NCI-H128 (cell line): ENCODE results near the gene TRAK1.
"Not testable (repeated sequence)": the region's sequence is repeated elsewhere in the genome, so short reads cannot be mapped to it uniquely, and the experiment has no call there.

ENCODE experiments used
- DNase-seq: peaks from one replicate; lab custom pipeline; 2025; ENCODE audit not compliant: unreplicated experiment; lab: John Stamatoyannopoulos, UW

TRAK1 gene

GRCh38 chr3:42097566-42097946, 6.4 kb downstream of the TRAK1 start:
- DNase-seq, result no peak

DNA sequence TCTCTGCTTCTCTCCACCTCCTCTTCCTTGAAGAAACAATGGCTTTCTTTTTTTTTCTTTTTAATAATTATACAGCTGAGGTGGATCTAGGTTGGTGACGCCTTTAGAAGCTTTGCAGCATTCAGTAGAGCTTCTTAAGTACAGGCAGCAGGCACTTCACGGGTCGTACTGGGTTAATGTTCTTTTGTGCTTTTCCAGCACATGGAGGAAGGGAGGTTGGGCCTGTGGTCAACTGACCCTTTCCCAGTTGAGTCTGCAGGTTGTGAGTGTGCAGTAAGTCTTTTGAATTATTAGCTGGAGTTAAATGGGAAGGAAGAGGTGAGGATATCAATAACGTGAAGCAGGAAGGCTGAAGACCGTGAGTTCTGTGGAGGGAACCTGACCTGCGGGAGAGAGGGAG, 7.0 kb downstream of the TRAK1 start:
- DNase-seq, result no peak

DNA sequence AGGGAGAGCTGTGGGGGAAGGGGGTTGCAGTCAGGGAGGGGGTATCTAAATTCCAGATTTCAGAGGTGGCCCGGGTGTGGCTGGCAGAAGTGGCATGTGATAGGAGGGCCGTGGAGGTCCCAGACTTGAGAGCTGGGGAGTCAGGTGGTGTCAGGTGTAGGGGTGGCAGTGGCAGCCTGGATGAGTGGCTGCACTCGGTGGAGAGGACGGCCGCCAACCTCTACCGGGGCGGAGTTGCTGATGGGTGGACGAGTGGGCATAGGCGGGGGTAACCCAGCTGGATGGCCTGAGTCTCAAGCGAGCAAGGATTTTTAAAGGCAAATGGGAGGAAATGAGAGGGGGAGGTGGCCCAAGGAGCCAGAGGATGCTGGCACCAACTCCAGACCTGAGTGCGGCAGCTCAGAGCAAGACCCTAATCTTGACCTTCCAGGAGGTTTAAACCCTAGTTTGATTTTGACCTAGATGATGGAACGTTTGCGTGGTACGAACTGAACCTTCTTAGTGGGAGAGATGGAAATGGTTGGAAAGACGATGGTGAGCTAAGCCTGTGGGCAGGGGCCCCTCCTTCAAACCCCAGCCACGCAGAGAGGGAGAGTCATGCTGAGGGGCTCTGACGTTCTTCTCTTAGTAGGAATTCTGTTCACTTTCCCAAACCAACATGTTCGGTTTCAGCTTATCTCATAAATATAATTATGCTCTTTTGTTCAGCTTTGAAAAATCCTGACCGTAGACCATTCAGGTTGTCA, 8.0 kb downstream of the TRAK1 start:
- no peak for DNase-seq

DNA sequence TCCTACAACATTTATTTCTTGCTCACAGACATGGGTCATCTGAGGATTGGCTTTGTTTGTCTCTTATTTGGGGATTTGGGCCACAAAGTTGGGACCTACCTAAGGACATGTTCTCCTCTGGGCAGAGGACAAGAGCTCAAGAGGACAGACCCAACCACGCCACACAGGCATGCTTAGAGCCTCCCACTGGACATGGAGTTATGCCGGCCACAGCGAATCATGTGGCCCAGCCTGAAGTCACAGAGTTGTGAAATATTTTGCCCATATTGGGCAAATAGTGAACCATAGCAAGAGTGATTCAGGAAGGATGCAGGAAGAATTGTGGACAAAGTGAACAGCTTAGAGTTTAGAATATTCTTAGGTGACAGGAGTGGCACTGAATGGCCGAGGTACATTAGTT, 9.9 kb downstream of the TRAK1 start:
- no peak for DNase-seq

DNA sequence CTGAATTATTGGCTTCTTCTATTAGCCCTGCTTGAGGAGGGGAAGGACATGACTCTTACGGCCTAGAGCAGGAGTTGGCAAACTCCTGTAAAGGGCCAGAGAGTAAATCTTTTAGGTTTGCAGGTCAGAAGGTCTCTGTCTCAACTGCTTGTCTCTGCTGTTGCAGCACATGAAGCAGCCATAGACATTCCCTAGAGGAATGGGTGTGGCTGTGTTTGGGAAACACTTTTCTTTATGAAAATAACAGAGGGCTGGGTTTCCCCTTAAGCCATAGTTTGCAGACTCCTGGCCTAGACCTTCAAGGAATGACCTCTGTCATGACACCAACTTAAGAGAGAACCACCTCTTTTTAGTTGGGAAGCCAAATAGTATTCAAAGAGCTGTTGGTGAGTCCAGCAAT, 10.3 kb downstream of the TRAK1 start:
- DNase-seq, result no peak

GRCh38 chr3:42102571-42102970, 11.4 kb downstream of the TRAK1 start:
- DNase-seq, result no peak

DNA sequence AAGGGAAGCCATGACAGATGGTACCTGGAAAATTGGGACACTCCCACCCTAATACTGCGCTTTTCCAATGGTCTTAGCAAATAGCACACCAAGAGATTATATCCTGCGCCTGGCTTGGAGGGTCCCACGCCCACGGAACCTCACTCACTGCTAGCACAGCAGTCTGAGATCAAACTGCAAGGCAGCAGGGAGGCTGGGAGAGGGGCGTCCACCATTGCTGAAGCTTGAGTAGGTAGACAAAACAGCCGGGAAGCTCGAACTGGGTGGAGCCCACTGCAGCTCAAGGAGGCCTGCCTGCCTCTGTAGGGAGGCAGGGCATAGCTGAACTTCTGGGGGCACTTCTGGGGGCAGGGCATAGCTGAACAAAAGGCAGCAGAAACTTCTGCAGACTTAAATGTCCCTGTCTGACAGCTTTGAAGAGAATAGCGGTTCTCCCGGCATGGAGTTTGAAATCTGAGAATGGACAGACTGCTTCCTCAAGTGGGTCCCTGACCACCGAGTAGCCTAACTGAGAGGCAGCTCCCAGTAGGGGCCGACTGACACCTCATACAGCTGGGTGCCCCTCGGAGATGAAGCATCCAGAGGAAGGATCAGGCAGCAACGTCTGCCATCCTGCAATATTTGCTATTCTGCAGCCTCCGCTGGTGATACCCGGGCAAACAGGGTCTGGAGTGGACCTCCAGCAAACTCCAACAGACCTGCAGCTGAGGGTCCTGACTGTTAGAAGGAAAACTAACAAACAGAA, 12.9 kb downstream of the TRAK1 start:
- DNase-seq, result not testable (repeated sequence)

DNA sequence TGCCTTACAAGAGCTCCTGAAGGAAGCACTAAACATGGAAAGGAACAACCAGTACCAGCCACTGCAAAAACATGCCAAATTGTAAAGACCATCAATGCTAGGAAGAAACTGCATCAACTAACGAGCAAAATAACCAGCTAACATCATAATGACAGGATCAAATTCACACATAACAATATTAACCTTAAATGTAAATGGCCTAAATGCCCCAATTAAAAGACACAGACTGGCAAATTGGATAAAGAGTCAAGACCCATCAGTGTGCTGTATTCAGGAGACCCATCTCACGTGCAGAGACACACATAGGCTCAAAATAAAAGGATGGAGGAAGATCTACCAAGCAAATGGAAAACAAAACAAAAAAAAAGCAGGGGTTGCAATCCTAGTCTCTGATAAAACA, 14.8 kb downstream of the TRAK1 start:
- DNase-seq, result not testable (repeated sequence)

DNA sequence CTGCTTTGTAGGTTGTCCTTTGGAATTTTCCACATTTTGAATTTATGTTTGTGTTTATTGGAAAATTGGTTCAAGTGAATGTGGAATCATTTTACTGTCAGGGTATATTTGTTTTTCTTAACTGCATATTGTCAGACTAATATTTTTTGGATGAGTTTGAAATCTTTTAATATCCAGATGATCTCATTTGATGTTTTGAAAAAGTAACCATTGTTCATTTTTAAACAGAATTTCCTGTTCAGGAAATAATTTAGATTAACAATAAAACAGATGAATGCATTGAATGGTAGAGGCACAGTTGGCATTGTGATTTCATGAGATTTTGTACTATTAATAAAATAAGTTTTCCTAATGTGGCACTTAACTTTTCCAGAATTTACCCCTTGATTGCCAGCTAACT, 15.5 kb downstream of the TRAK1 start:
- no peak for DNase-seq

DNA sequence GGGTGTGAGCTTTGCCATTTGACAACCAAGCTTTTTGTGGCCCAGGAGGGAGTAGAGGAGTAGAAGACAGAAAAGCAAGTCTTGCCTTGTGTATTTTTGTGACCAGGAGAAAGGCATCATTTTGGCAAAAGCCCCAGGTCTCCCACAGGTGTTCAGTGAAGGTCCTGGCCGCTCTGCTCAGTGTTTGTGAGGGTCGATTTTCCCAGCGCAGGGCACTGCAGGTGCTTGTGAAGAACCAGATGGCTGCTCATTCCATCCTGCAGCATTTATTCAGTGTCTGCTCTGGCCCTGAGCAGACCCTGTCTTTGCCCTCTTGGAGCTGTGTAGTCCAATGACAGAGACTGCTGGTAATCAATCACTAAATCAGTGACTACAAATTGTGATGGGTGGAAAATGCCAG, 19.5 kb downstream of the TRAK1 start:
- DNase-seq, result no peak

- DNase-seq, result no peak
These were observed 23.1 kb downstream of the TRAK1 start for GRCh38 chr3:42114130-42114725.

DNA sequence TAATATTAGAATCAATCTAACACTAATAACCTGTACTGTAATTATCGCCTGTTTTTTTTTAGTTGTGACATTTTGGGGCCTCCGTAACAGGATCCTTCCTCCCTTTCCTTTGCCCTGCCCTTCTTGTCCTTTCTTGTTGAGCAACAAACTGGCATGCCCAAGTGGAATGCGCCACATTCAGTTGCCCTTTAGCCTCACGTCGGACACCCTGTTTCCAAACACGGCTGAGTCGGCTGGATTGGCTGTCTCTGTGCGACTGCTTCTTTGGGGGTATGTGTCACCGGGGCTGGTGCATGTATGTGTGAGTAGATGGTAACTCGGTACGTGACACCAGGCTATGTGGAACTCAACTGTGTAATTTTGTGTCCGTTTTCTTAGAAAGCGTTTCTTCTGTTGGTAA, 24.1 kb downstream of the TRAK1 start:
- DNase-seq, result no peak

DNA sequence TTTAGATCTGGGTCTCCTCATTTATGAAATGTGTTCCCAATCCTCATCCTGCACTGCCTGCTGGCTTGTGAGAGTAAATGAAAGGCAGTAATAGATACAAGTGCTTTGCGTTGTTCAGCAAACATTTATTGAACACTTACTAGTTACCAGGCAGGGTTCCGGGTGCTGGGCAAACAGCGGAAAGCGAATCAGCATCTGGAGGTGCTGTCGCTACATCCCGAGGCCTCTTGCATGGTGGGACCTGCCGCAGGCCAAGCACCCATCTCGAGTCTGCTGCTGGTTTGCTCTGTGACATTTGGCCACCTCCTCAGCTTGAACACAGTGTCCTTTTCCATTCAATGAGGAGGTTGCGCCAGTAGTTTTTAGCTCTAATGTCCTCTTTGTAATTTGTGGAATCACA, 24.8 kb downstream of the TRAK1 start:
- no peak for DNase-seq

GRCh38 chr3:42116466-42116865, 25.3 kb downstream of the TRAK1 start:
- DNase-seq, result no peak

DNA sequence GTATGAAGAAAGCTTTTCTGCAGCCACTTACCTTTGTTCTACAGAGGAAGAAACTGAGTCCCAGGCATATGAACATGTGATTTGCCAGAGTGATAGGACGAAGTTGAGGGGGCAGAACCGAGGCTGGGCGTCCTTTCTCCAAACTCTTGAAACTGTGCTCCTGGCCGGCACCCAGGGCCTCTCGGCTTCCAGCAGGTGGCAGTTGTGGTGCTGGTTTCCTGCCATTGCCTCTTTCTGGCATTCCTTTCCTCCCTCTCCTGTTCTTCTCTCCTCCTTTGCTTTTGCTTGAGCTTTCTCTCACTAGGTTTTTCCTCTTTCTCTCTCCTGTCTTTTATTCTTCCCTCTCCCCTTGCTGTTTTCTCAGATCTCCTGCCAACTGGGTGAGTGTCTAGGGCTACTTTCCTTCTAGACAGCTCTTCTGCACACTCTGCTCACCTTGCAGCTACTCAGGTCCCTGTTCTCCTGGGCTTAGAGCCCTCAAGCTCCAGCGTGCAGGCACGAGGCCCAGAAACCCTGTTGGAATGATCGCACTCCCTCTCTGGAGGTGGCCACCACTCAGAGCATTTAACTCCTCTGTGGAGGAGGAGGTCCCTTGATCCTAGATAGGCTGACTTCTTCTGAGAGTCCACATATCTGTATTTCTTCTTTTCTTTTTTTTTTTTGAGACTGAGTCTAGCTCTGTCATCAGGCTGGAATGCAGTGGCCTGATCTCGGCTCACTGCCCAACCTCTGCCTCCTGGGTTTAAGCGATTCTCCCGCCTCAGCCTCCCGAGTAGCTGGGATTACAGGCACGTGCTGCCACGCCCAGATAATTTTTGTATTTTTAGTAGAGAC, 26.2 kb downstream of the TRAK1 start:
- DNase-seq, result no peak

DNA sequence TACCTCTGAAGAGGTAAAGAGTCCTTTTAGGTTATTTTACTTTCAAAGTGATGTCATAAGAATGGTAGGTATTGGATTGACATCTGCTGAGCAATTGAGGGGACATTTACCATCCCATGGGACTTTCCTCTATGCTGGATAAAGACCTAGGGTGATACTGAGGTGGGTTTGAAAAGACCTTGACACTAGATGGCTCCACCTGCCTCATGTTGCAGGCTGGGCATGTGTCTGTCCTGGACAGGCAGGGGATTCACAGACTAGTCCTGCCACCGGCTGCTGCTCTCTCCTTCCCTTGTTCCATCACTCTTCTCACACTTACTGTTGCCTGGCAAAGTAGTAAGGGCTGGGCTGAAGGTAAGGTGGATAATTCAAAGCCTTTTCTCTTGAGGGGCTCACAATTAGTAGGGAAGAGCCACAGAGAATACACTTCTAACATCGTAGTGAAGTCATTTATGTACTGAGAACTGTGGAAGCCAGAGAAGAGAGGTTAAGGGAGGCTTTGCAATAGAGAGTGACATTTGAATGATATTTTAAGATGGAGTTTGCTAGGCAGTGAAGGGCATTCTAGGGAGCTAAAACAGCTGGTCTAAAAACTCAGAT, 27.7 kb downstream of the TRAK1 start:
- DNase-seq, result peak; percentile 9

GRCh38 chr3:42119561-42120355, 28.6 kb downstream of the TRAK1 start:
- no peak for DNase-seq

- no peak for DNase-seq
These were observed 29.7 kb downstream of the TRAK1 start for GRCh38 chr3:42120866-42121265.

GRCh38 chr3:42122261-42123011, 31.3 kb downstream of the TRAK1 start:
- no peak for DNase-seq
